GM23338 (cell line): ENCODE results near the gene TM2D1. TPM values are rescaled to one million over a fixed set of nuclear protein-coding genes. Genes with fewer than 3 reads are reported as not detected.
"Not testable (repeated sequence)": the region's sequence is repeated elsewhere in the genome, so short reads cannot be mapped to it uniquely, and the experiment has no call there.

ENCODE experiments used
- ATAC-seq: fragments of 200-7000 bp; cut with Tn5 transposase; 3 replicates; pipeline ENCODE4 v1.9.1; 2020
- DNase-seq: peaks from one replicate; pipeline ENCODE4 v3.0.0-alpha.2; 2015; ENCODE audit warnings: low spot score
- H2AFZ ChIP-seq: fragments of 200-600 bp; sonication (generic); 2 replicates; pipeline ENCODE4 v1.8.0; 2016; ENCODE audit warnings: antibody characterized with exemption, mild to moderate bottlenecking, moderate library complexity
- H3F3A ChIP-seq: fragments of 200-600 bp; sonication (generic); replicated peaks from 2 replicates; pipeline ENCODE4 v1.8.0; 2017; ENCODE audit warnings: antibody characterized with exemption, mixed run types, low read depth
- H3K27ac ChIP-seq: fragments of 200-600 bp; sonication (generic); 2 replicates; pipeline ENCODE4 v1.6.1; 2016; ENCODE audit warnings: low read depth
- H3K27me3 ChIP-seq: fragments of 200-600 bp; sonication (generic); 2 replicates; pipeline ENCODE4 v1.8.0; 2016; ENCODE audit warnings: mild to moderate bottlenecking, mixed run types, moderate library complexity; ENCODE audit not compliant: insufficient read depth
- H3K36me3 ChIP-seq: fragments of 200-600 bp; sonication (generic); 2 replicates; pipeline ENCODE4 v1.8.0; 2016; ENCODE audit warnings: mild to moderate bottlenecking; ENCODE audit not compliant: insufficient read depth
- H3K4me1 ChIP-seq: fragments of 200-600 bp; sonication (generic); 2 replicates; pipeline ENCODE4 v1.8.0; 2016; ENCODE audit warnings: mild to moderate bottlenecking, moderate library complexity; ENCODE audit not compliant: insufficient read depth
- H3K4me2 ChIP-seq: fragments of 200-600 bp; sonication (generic); 2 replicates; pipeline ENCODE4 v1.7.1; 2017; ENCODE audit warnings: mixed run types
- H3K4me3 ChIP-seq: fragments of 200-600 bp; sonication (generic); 2 replicates; pipeline ENCODE4 v1.6.1; 2016; ENCODE audit warnings: mixed run types
- H3K79me2 ChIP-seq: fragments of 200-600 bp; sonication (generic); replicated peaks from 2 replicates; pipeline ENCODE4 v1.8.0; 2017; ENCODE audit warnings: mild to moderate bottlenecking; ENCODE audit not compliant: insufficient read depth
- H3K9me2 ChIP-seq: fragments of 200-600 bp; sonication (generic); 2 replicates; pipeline ENCODE4 v1.8.0; 2017; ENCODE audit not compliant: insufficient read depth
- H4K20me1 ChIP-seq: fragments of 200-600 bp; sonication (generic); replicated peaks from 2 replicates; pipeline ENCODE4 v1.8.0; 2017; ENCODE audit warnings: mild to moderate bottlenecking; ENCODE audit not compliant: insufficient read depth
- H3K27ac Mint-ChIP-seq: 2 replicates; pipeline ENCODE4 v1.8.0; 2020; ENCODE audit warnings: inconsistent platforms, mild to moderate bottlenecking, moderate library complexity, mixed read lengths
- H3K27me3 Mint-ChIP-seq: 3 replicates; pipeline ENCODE4 v1.8.0; 2022; ENCODE audit warnings: low read depth, mild to moderate bottlenecking, moderate library complexity, mixed read lengths, inconsistent platforms; ENCODE audit not compliant: insufficient read depth, poor library complexity
- H3K36me3 Mint-ChIP-seq: 3 replicates; pipeline ENCODE4 v1.8.0; 2021; ENCODE audit warnings: low read depth, mild to moderate bottlenecking, inconsistent platforms, moderate library complexity, mixed read lengths
- H3K4me1 Mint-ChIP-seq: 3 replicates; pipeline ENCODE4 v1.8.0; 2020; ENCODE audit warnings: mild to moderate bottlenecking, inconsistent platforms, mixed read lengths
- H3K4me3 Mint-ChIP-seq: 3 replicates; pipeline ENCODE4 v1.8.0; 2021; ENCODE audit warnings: moderate library complexity, mild to moderate bottlenecking, inconsistent platforms, mixed read lengths
- H3K9me3 Mint-ChIP-seq: 3 replicates; pipeline ENCODE4 v1.8.0; 2020; ENCODE audit warnings: moderate library complexity, mild to moderate bottlenecking, inconsistent platforms, mixed read lengths
- REST ChIP-seq: IDR thresholded peaks from one replicate; pipeline ENCODE4 v1.6.1; 2018; ENCODE audit warnings: antibody characterized with exemption; ENCODE audit not compliant: unreplicated experiment
- STAT1 ChIP-seq: IDR thresholded peaks from one replicate; pipeline ENCODE4 v1.6.1; 2016; ENCODE audit warnings: antibody characterized with exemption; ENCODE audit not compliant: unreplicated experiment
- ZNF462 ChIP-seq: fragments of 250-450 bp; sonication (Bioruptor Pico); IDR thresholded peaks from 2 replicates; pipeline ENCODE4 v1.5.0; 2020; ENCODE audit warnings: mild to moderate bottlenecking, moderate library complexity
- polyA plus RNA-seq: library from polyadenylated mRNA; unstranded; fragments of >200 nt; fragmentation: Nextera tagmentation; extraction: Ambion mirVana; gene quantifications from 2 replicates; pipeline ENCODE4 v1.2.1, GENCODE V29; 2016
- total RNA-seq: library from RNA; depleted of rRNA; stranded (reverse); fragments of >200 nt; shearing (Covaris generic); gene quantifications from 2 replicates; pipeline ENCODE4 v1.2.3, GENCODE V29; 2014

Gene TM2D1
- total and polyA plus RNA-seq, 2 experiments from 2014 or later = 46.7 to 47.5 TPM

- Histone ChIP-seq H4K20me1 (no peaks in the 10 kb centered on the region), H3K4me1 (no peaks in the 10 kb centered on the region), H3K4me2 (no peak overlapping the region), H3K27ac (no peak overlapping the region), H3K27me3 (no peaks in the 10 kb centered on the region), H3F3A (no peaks in the 10 kb centered on the region), H3K79me2 (no peaks in the 10 kb centered on the region), H2AFZ (no peak overlapping the region), H3K4me3 (no peak overlapping the region), H3K36me3 (no peaks in the 10 kb centered on the region), H3K9me2 (no peaks in the 10 kb centered on the region)
- Mint-ChIP-seq H3K27me3 (peaks cover 6% of the 10 kb centered on the region), H3K36me3 (no peaks in the 10 kb centered on the region), H3K4me1 (no peaks in the 10 kb centered on the region), H3K4me3 (no peak overlapping the region), H3K9me3 (no peaks in the 10 kb centered on the region), H3K27ac (no peak overlapping the region)
- no peak for TF ChIP-seq REST
- DNase-seq (no peak), ATAC-seq (no peak)
These were observed 7.8 kb upstream of the TM2D1 start for GRCh38 chr1:61732726-61733125.

- H3K9me2 ChIP-seq, H3K4me2 ChIP-seq, H3K27ac Mint-ChIP-seq, H3K27me3 ChIP-seq, H3K27me3 Mint-ChIP-seq, H3K27ac ChIP-seq, H3F3A ChIP-seq, H4K20me1 ChIP-seq, H3K4me3 ChIP-seq, DNase-seq, H3K9me3 Mint-ChIP-seq, H3K36me3 Mint-ChIP-seq, ATAC-seq, H3K36me3 ChIP-seq, H3K79me2 ChIP-seq, H2AFZ ChIP-seq, H3K4me1 Mint-ChIP-seq, H3K4me1 ChIP-seq, H3K4me3 Mint-ChIP-seq: not testable (repeated sequence)
These were observed 5.7 kb upstream of the TM2D1 start for GRCh38 chr1:61730679-61731078.

DNA sequence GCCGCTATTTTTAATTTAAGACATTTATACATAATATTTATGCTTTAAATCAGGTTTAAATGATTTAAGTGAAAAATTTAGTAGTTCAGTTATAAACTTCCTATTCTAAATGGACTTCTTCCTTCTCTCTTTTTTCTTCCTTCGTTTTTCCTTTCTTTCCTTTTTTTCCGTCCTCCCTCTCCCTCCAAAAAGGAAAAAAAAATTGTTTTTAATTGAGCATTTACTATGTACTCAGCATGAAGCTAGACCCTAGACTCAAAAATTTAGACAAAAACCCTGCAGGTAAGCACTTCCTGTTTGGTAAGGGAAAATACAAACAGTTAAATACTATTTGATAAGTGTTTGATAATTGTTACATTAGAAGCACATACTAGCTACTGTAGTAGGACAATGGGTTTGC is 2.6 kb upstream of the TM2D1 start:
- H3K4me3 Mint-ChIP-seq = no peak overlapping the region
- no peak for ATAC-seq
- DNase-seq = no peak
- no peaks in the 10 kb centered on the region for H3K36me3 Mint-ChIP-seq
- no peaks in the 10 kb centered on the region for H3K9me3 Mint-ChIP-seq
- no peak overlapping the region for H3K4me3 ChIP-seq
- no peak overlapping the region; the same call in 1 of the 2 replicates for H3K27ac Mint-ChIP-seq
- peaks cover 6% of the 10 kb centered on the region for H3K27me3 Mint-ChIP-seq
- H2AFZ ChIP-seq = peak overlapping the region; percentile 57; the same call in 1 of the 2 replicates
- H3K79me2 ChIP-seq = peaks cover 23% of the 10 kb centered on the region
- no peaks in the 10 kb centered on the region for H3F3A ChIP-seq
- H3K27ac ChIP-seq = no peak overlapping the region
- peaks cover 4% of the 10 kb centered on the region for H3K4me1 ChIP-seq
- H3K36me3 ChIP-seq = no peaks in the 10 kb centered on the region
- H4K20me1 ChIP-seq = no peaks in the 10 kb centered on the region
- no peak overlapping the region for H3K4me2 ChIP-seq
- peaks cover 6% of the 10 kb centered on the region; the same call in 2 of the 3 replicates for H3K4me1 Mint-ChIP-seq
- H3K27me3 ChIP-seq = no peaks in the 10 kb centered on the region
- H3K9me2 ChIP-seq = no peaks in the 10 kb centered on the region
- TF ChIP-seq ZNF462 (CRISPR knock-in tag) (no peak), STAT1 (no peak)
